Uterus (tissue), 2 donors: ENCODE results near the gene ZNF219.

Experiments used
- POLR2A ChIP-seq, 2 donors: fragments of 450-650 bp; IDR thresholded peaks; one replicate each; pipeline ENCODE4 v1.6.1; 2016; ENCODE audit warnings: antibody characterized with exemption in 2 of 2, mild to moderate bottlenecking in 1 of 2, moderate library complexity in 1 of 2
- TF ChIP-seq, protein P1 (sequence below), 4 experiments: fragments of 200-600 bp in 2 of 4; fragments of 450-650 bp in 2 of 4; sonication (generic) in 2 of 4; IDR thresholded peaks; one replicate each; pipeline ENCODE4 v1.5.1; 2016 to 2019; ENCODE audit warnings: antibody characterized with exemption in 4 of 4, mild to moderate bottlenecking in 2 of 4, moderate library complexity in 1 of 4

GRCh38 chr14:21142357-21142756, 43.9 kb upstream of the ZNF219 start:
- TF ChIP-seq, protein P1, sequence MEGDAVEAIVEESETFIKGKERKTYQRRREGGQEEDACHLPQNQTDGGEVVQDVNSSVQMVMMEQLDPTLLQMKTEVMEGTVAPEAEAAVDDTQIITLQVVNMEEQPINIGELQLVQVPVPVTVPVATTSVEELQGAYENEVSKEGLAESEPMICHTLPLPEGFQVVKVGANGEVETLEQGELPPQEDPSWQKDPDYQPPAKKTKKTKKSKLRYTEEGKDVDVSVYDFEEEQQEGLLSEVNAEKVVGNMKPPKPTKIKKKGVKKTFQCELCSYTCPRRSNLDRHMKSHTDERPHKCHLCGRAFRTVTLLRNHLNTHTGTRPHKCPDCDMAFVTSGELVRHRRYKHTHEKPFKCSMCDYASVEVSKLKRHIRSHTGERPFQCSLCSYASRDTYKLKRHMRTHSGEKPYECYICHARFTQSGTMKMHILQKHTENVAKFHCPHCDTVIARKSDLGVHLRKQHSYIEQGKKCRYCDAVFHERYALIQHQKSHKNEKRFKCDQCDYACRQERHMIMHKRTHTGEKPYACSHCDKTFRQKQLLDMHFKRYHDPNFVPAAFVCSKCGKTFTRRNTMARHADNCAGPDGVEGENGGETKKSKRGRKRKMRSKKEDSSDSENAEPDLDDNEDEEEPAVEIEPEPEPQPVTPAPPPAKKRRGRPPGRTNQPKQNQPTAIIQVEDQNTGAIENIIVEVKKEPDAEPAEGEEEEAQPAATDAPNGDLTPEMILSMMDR (IDR thresholded peaks at IDR 0.05), result no peak
- no peak for TF ChIP-seq POLR2A (IDR thresholded peaks at IDR 0.05)
